Measurements from ENCODE around the gene CLSTN2.

The CLSTN2 gene

GRCh38 chr3:140449413-140450256, 514.6 kb downstream of the CLSTN2 start:
- no peak overlapping the region for H3K9ac ChIP-seq (ENCODE audit: low read length)
- H3K4me3 ChIP-seq (ENCODE audit: insufficient read depth in 1 of 2, low read depth in 1 of 2, low read length in 2 of 2), result no peak overlapping the region
- H3K27ac ChIP-seq (ENCODE audit: low read length, poor library complexity, severe bottlenecking), result no peak overlapping the region
- WGBS, result 87% methylated on average over 5 of the region's 5 CpGs
- no peak overlapping the region for H2BK120ac ChIP-seq (ENCODE audit: low read depth, low read length)
- H2BK5ac ChIP-seq (ENCODE audit: low read depth, low read length, poor library complexity, severe bottlenecking), result no peak overlapping the region
- H2BK15ac ChIP-seq (ENCODE audit: low read depth, poor library complexity, severe bottlenecking), result no peak overlapping the region
- H4K8ac ChIP-seq (ENCODE audit: low read length), result no peak overlapping the region
- H3K18ac ChIP-seq (ENCODE audit: low read depth in 1 of 2, low read length in 2 of 2), result no peak overlapping the region
- no peak overlapping the region for H3K23ac ChIP-seq (ENCODE audit: low read length in 2 of 2)
- H2AK5ac ChIP-seq (ENCODE audit: low read length, severe bottlenecking), result no peak overlapping the region
- no peaks in the 10 kb centered on the region for H3K27me3 ChIP-seq (ENCODE audit: control insufficient read depth in 1 of 2, insufficient read depth in 1 of 2, low read length in 2 of 2)
- no peak overlapping the region for H4K91ac ChIP-seq (ENCODE audit: low read length)
- H2BK12ac ChIP-seq (ENCODE audit: low read length in 2 of 2), result no peak overlapping the region
- peaks cover 0 to 19% of the 10 kb centered on the region in 2 experiments for H3K36me3 ChIP-seq (ENCODE audit: control insufficient read depth in 1 of 2, insufficient read depth in 2 of 2, low read depth in 1 of 2, low read length in 2 of 2)
- no peak overlapping the region for H3K4me2 ChIP-seq (ENCODE audit: low read length, poor library complexity, severe bottlenecking)
- no peaks in the 10 kb centered on the region for H3K9me3 ChIP-seq (ENCODE audit: control insufficient read depth, low read length)
- DNase-seq, result no peak
- H2AFZ ChIP-seq (ENCODE audit: low read depth, low read length), result no peak overlapping the region
- peaks cover 1% of the 10 kb centered on the region for H3K4me1 ChIP-seq (ENCODE audit: control insufficient read depth, insufficient read depth, low read depth, low read length)
- no peaks in the 10 kb centered on the region for H3K79me1 ChIP-seq (replicated peaks; ENCODE audit: low read length, poor library complexity, severe bottlenecking)
- H3K4ac ChIP-seq (ENCODE audit: low read depth in 1 of 2, low read length in 2 of 2), result no peak overlapping the region
- H3K14ac ChIP-seq (ENCODE audit: low read length in 2 of 2), result no peak overlapping the region

DNA sequence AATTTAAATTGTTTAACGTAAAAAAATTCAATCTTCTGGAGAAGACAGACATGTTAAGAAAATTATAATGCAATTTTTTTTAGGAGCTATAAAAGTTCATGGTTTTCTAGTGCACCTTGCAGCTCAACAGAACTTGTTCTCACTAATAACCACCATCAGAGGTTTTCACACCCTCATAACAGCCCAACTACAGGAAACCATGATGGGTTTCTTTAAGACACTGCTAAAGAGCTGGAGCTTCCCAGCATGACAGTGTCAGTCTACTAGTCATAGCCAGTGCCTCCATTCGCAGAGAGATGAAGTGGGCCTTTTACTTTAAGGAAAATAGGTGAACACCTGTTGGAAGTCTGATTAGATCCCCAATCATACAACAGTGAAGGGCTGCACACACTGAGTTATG, 518.8 kb downstream of the CLSTN2 start:
- Histone ChIP-seq H3K36me3 (ENCODE audit: control insufficient read depth in 1 of 2, insufficient read depth in 2 of 2, low read depth in 1 of 2, low read length in 2 of 2) (peaks cover 0 to 19% of the 10 kb centered on the region in 2 experiments), H3K27ac (ENCODE audit: low read length, poor library complexity, severe bottlenecking) (no peak overlapping the region), H3K4me1 (ENCODE audit: control insufficient read depth, insufficient read depth, low read depth, low read length) (peaks cover 4% of the 10 kb centered on the region), H2AFZ (ENCODE audit: low read depth, low read length) (no peak overlapping the region), H2BK5ac (ENCODE audit: low read depth, low read length, poor library complexity, severe bottlenecking) (no peak overlapping the region), H4K8ac (ENCODE audit: low read length) (no peak overlapping the region), H3K14ac (ENCODE audit: low read length in 2 of 2) (no peak overlapping the region), H3K18ac (ENCODE audit: low read depth in 1 of 2, low read length in 2 of 2) (no peak overlapping the region), H3K4me3 (ENCODE audit: insufficient read depth in 1 of 2, low read depth in 1 of 2, low read length in 2 of 2) (no peak overlapping the region), H2BK12ac (ENCODE audit: low read length in 2 of 2) (no peak overlapping the region), H3K27me3 (ENCODE audit: control insufficient read depth in 1 of 2, insufficient read depth in 1 of 2, low read length in 2 of 2) (peaks cover 0 to 2% of the 10 kb centered on the region in 2 experiments), H2BK15ac (ENCODE audit: low read depth, poor library complexity, severe bottlenecking) (no peak overlapping the region), H2BK120ac (ENCODE audit: low read depth, low read length) (no peak overlapping the region), H3K9ac (ENCODE audit: low read length) (no peak overlapping the region), H3K9me3 (ENCODE audit: control insufficient read depth, low read length) (no peaks in the 10 kb centered on the region), H3K79me1 (replicated peaks; ENCODE audit: low read length, poor library complexity, severe bottlenecking) (no peaks in the 10 kb centered on the region), H3K23ac (ENCODE audit: low read length in 2 of 2) (no peak overlapping the region), H2AK5ac (ENCODE audit: low read length, severe bottlenecking) (no peak overlapping the region), H3K4ac (ENCODE audit: low read depth in 1 of 2, low read length in 2 of 2) (no peak overlapping the region), H3K4me2 (ENCODE audit: low read length, poor library complexity, severe bottlenecking) (no peak overlapping the region), H4K91ac (ENCODE audit: low read length) (no peak overlapping the region)
- no peak for DNase-seq
- WGBS, result 75% methylated on average over 1 of the region's 2 CpGs

DNA sequence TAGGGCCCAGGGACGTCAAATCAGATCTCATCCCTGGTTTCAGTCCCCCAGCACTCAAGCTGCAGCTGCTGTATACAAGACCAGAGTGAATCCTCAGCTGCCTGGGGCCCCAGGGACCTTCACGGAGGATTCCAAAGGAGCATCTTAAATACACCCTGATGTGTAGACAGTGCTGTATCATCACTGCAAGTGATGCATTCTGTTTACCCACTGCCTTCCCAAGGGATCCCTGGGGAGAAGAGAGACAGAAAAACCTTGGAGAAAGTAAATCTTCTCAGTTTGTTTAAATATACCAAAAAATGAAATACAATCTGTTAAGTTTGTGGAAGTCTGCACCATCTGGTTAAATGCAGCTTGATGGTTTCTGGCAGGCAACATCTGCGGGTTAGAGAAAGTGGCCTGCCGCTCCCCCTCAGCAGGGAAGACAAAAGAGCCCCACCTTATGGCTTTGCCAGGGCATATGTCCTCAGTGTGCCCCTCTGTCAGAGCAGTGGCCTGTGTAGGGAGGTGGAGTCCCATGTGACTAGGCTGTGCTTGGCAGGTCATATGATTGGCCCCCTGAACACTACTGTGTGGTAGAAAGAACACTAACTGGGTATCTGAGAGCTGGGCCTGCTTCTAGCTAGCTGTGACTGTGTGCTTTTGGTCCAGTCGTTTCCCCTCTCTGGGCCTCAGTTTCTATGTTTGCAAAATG, 520.7 kb downstream of the CLSTN2 start:
- 60% methylated on average over 4 of the region's 5 CpGs for WGBS

GRCh38 chr3:140456974-140457373, 522.0 kb downstream of the CLSTN2 start:
- H2BK15ac ChIP-seq (ENCODE audit: low read depth, poor library complexity, severe bottlenecking), result no peak overlapping the region
- H2BK120ac ChIP-seq (ENCODE audit: low read depth, low read length), result no peak overlapping the region
- H3K9me3 ChIP-seq (ENCODE audit: control insufficient read depth, low read length), result no peaks in the 10 kb centered on the region
- H2BK12ac ChIP-seq (ENCODE audit: low read length in 2 of 2), result no peak overlapping the region
- no peak for DNase-seq
- peaks cover 4% of the 10 kb centered on the region for H3K4me1 ChIP-seq (ENCODE audit: control insufficient read depth, insufficient read depth, low read depth, low read length)
- no peak overlapping the region for H3K4me2 ChIP-seq (ENCODE audit: low read length, poor library complexity, severe bottlenecking)
- H2AK5ac ChIP-seq (ENCODE audit: low read length, severe bottlenecking), result no peak overlapping the region
- H3K4ac ChIP-seq (ENCODE audit: low read depth in 1 of 2, low read length in 2 of 2), result no peak overlapping the region
- no peak overlapping the region for H4K91ac ChIP-seq (ENCODE audit: low read length)
- no peak overlapping the region for H3K14ac ChIP-seq (ENCODE audit: low read length in 2 of 2)
- H4K8ac ChIP-seq (ENCODE audit: low read length), result no peak overlapping the region
- no peaks in the 10 kb centered on the region for H3K79me1 ChIP-seq (replicated peaks; ENCODE audit: low read length, poor library complexity, severe bottlenecking)
- H3K4me3 ChIP-seq (ENCODE audit: insufficient read depth in 1 of 2, low read depth in 1 of 2, low read length in 2 of 2), result no peak overlapping the region
- no peak overlapping the region for H3K27ac ChIP-seq (ENCODE audit: low read length, poor library complexity, severe bottlenecking)
- H3K9ac ChIP-seq (ENCODE audit: low read length), result no peak overlapping the region
- H2BK5ac ChIP-seq (ENCODE audit: low read depth, low read length, poor library complexity, severe bottlenecking), result no peak overlapping the region
- H3K27me3 ChIP-seq (ENCODE audit: control insufficient read depth in 1 of 2, insufficient read depth in 1 of 2, low read length in 2 of 2), result peaks cover 0 to 11% of the 10 kb centered on the region in 2 experiments
- no peak overlapping the region for H2AFZ ChIP-seq (ENCODE audit: low read depth, low read length)
- H3K18ac ChIP-seq (ENCODE audit: low read depth in 1 of 2, low read length in 2 of 2), result no peak overlapping the region
- peaks cover 0 to 19% of the 10 kb centered on the region in 2 experiments for H3K36me3 ChIP-seq (ENCODE audit: control insufficient read depth in 1 of 2, insufficient read depth in 2 of 2, low read depth in 1 of 2, low read length in 2 of 2)
- no peak overlapping the region for H3K23ac ChIP-seq (ENCODE audit: low read length in 2 of 2)
- WGBS, result 93% methylated on average over 3 of the region's 3 CpGs

More for the DNA sequence above, 520.7 kb downstream of the CLSTN2 start:
- Histone ChIP-seq H3K27me3 (ENCODE audit: control insufficient read depth in 1 of 2, insufficient read depth in 1 of 2, low read length in 2 of 2) (peaks cover 0 to 11% of the 10 kb centered on the region in 2 experiments), H4K8ac (ENCODE audit: low read length) (no peak overlapping the region), H2AK5ac (ENCODE audit: low read length, severe bottlenecking) (no peak overlapping the region), H2AFZ (ENCODE audit: low read depth, low read length) (no peak overlapping the region), H3K18ac (ENCODE audit: low read depth in 1 of 2, low read length in 2 of 2) (no peak overlapping the region), H3K9me3 (ENCODE audit: control insufficient read depth, low read length) (no peaks in the 10 kb centered on the region), H3K36me3 (ENCODE audit: control insufficient read depth in 1 of 2, insufficient read depth in 2 of 2, low read depth in 1 of 2, low read length in 2 of 2) (peaks cover 0 to 20% of the 10 kb centered on the region in 2 experiments), H3K79me1 (replicated peaks; ENCODE audit: low read length, poor library complexity, severe bottlenecking) (no peaks in the 10 kb centered on the region), H3K4me1 (ENCODE audit: control insufficient read depth, insufficient read depth, low read depth, low read length) (peaks cover 4% of the 10 kb centered on the region), H2BK120ac (ENCODE audit: low read depth, low read length) (no peak overlapping the region), H3K4ac (ENCODE audit: low read depth in 1 of 2, low read length in 2 of 2) (no peak overlapping the region), H4K91ac (ENCODE audit: low read length) (no peak overlapping the region), H3K27ac (ENCODE audit: low read length, poor library complexity, severe bottlenecking) (no peak overlapping the region), H2BK12ac (ENCODE audit: low read length in 2 of 2) (no peak overlapping the region), H3K4me3 (ENCODE audit: insufficient read depth in 1 of 2, low read depth in 1 of 2, low read length in 2 of 2) (no peak overlapping the region), H2BK5ac (ENCODE audit: low read depth, low read length, poor library complexity, severe bottlenecking) (no peak overlapping the region), H3K4me2 (ENCODE audit: low read length, poor library complexity, severe bottlenecking) (no peak overlapping the region), H2BK15ac (ENCODE audit: low read depth, poor library complexity, severe bottlenecking) (no peak overlapping the region), H3K9ac (ENCODE audit: low read length) (no peak overlapping the region), H3K23ac (ENCODE audit: low read length in 2 of 2) (no peak overlapping the region), H3K14ac (ENCODE audit: low read length in 2 of 2) (no peak overlapping the region)
- DNase-seq, result no peak
